ENCODE measurements around the gene GTF3C5. TPM values are rescaled to one million over a fixed set of nuclear protein-coding genes. Genes with fewer than 3 reads are reported as not detected.

GTF3C5 gene
- total RNA-seq, 2 experiments from 2014 or later = 49.0 to 52.4 TPM

- CTCF ChIA-PET = no interaction called here
- no peak overlapping the region for H3K27ac Mint-ChIP-seq
- no peaks in the 10 kb centered on the region for H3K27me3 ChIP-seq (ENCODE audit: control insufficient read depth in 1 of 2, insufficient read depth in 2 of 2, low read length in 2 of 2)
- no peaks in the 10 kb centered on the region for H3K9me3 Mint-ChIP-seq
- TF ChIP-seq CTCF (IDR thresholded peaks at IDR 0.05) = no peak
- H3K27ac ChIP-seq (ENCODE audit: low read depth in 1 of 2, low read length in 2 of 2) = no peak overlapping the region
- peaks cover 5% of the 10 kb centered on the region for H3K27me3 Mint-ChIP-seq
- no peaks in the 10 kb centered on the region for H3K9me3 ChIP-seq (ENCODE audit: control insufficient read depth in 1 of 2, insufficient read depth in 1 of 2, low read length in 2 of 2)
- no peak for DNase-seq
- no peaks in the 10 kb centered on the region for H3K36me3 ChIP-seq (ENCODE audit: insufficient read depth, low read length)
- peak overlapping the region; percentile 25 for H3K4me3 Mint-ChIP-seq
- no peak for ATAC-seq (ENCODE audit: poor library complexity)
- peaks cover 33% of the 10 kb centered on the region for H3K4me1 ChIP-seq (ENCODE audit: insufficient read depth, low read length)
- H3K36me3 Mint-ChIP-seq (ENCODE audit: low read depth) = peaks cover 11% of the 10 kb centered on the region
- intact Hi-C loops (cut with DNase I, micrococcal nuclease) = loop anchor here in 1 of 2 experiments (5.0 kb wide), 1 partner anchor 451 kb away; the partner anchor contains the start of gene SLC2A6
- no peak overlapping the region for H3K4me3 ChIP-seq (ENCODE audit: low read length)
- POLR2A ChIA-PET = no interaction called here
- H3K4me1 Mint-ChIP-seq (ENCODE audit: low read depth) = peaks cover 24% of the 10 kb centered on the region
Measured at GRCh38 chr9:133026426-133026825, 4.4 kb upstream of the GTF3C5 start.

GRCh38 chr9:133027134-133027533, 3.7 kb upstream of the GTF3C5 start:
- H3K27me3 Mint-ChIP-seq = peaks cover 4% of the 10 kb centered on the region
- Histone ChIP-seq H3K4me3 (ENCODE audit: low read length) (no peak overlapping the region), H3K27ac (ENCODE audit: low read depth in 1 of 2, low read length in 2 of 2) (no peak overlapping the region), H3K36me3 (ENCODE audit: insufficient read depth, low read length) (no peaks in the 10 kb centered on the region), H3K4me1 (ENCODE audit: insufficient read depth, low read length) (peaks cover 39% of the 10 kb centered on the region), H3K9me3 (ENCODE audit: control insufficient read depth in 1 of 2, insufficient read depth in 1 of 2, low read length in 2 of 2) (no peaks in the 10 kb centered on the region), H3K27me3 (ENCODE audit: control insufficient read depth in 1 of 2, insufficient read depth in 2 of 2, low read length in 2 of 2) (no peaks in the 10 kb centered on the region)
- POLR2A ChIA-PET = no interaction called here
- DNase-seq (no peak), ATAC-seq (ENCODE audit: poor library complexity) (no peak)
- H3K9me3 Mint-ChIP-seq = no peaks in the 10 kb centered on the region
- peaks cover 30% of the 10 kb centered on the region for H3K4me1 Mint-ChIP-seq (ENCODE audit: low read depth)
- peaks cover 11% of the 10 kb centered on the region for H3K36me3 Mint-ChIP-seq (ENCODE audit: low read depth)
- TF ChIP-seq CTCF (IDR thresholded peaks at IDR 0.05) = no peak
- intact Hi-C loops (cut with DNase I, micrococcal nuclease) = loop anchor here in 1 of 2 experiments (5.0 kb wide), 1 partner anchor 450 kb away; the partner anchor contains the start of gene SLC2A6
- H3K4me3 Mint-ChIP-seq = peak overlapping the region; percentile 53
- CTCF ChIA-PET = no interaction called here
- H3K27ac Mint-ChIP-seq = peak overlapping the region; percentile 24

- ATAC-seq (ENCODE audit: poor library complexity) (no peak), DNase-seq (no peak)
- no peak overlapping the region for H3K4me3 ChIP-seq (ENCODE audit: low read length)
- TF ChIP-seq CTCF (IDR thresholded peaks at IDR 0.05) = no peak
- POLR2A ChIA-PET = no interaction called here
- intact Hi-C loops (cut with DNase I, micrococcal nuclease) = loop anchor here in 1 of 2 experiments (5.0 kb wide), 1 partner anchor 449 kb away; the partner anchor contains the start of gene SLC2A6
- CTCF ChIA-PET = no interaction called here
- peaks cover 31% of the 10 kb centered on the region for H3K4me1 ChIP-seq (ENCODE audit: insufficient read depth, low read length)
- H3K9me3 Mint-ChIP-seq = no peaks in the 10 kb centered on the region
- peak overlapping the region; percentile 24 for H3K27ac Mint-ChIP-seq
- no peaks in the 10 kb centered on the region for H3K36me3 ChIP-seq (ENCODE audit: insufficient read depth, low read length)
- H3K9me3 ChIP-seq (ENCODE audit: control insufficient read depth in 1 of 2, insufficient read depth in 1 of 2, low read length in 2 of 2) = no peaks in the 10 kb centered on the region
- H3K27me3 Mint-ChIP-seq = no peaks in the 10 kb centered on the region
- H3K27ac ChIP-seq (ENCODE audit: low read depth in 1 of 2, low read length in 2 of 2) = no peak overlapping the region
- H3K27me3 ChIP-seq (ENCODE audit: control insufficient read depth in 1 of 2, insufficient read depth in 2 of 2, low read length in 2 of 2) = no peaks in the 10 kb centered on the region
- H3K36me3 Mint-ChIP-seq (ENCODE audit: low read depth) = peaks cover 11% of the 10 kb centered on the region
- peak overlapping the region; percentile 79 for H3K4me3 Mint-ChIP-seq
- H3K4me1 Mint-ChIP-seq (ENCODE audit: low read depth) = peaks cover 35% of the 10 kb centered on the region
Measured at GRCh38 chr9:133028221-133028620, 2.6 kb upstream of the GTF3C5 start.
